LNCaP clone FGC (cell line): ENCODE results near the gene MX2.

Experiments used
- DNase-seq: peaks from one replicate; pipeline ENCODE4 v3.0.0-alpha.2; 2011; ENCODE audit warnings: low read depth
- H3K4me3 ChIP-seq: 2 replicates; pipeline ENCODE4 v1.5.1; 2011; ENCODE audit warnings: mild to moderate bottlenecking, low read depth, low read length, control low read depth
- TF ChIP-seq, protein P1 (sequence below): IDR thresholded peaks from 2 replicates; pipeline ENCODE4 v1.5.1; 2012; ENCODE audit warnings: mild to moderate bottlenecking; ENCODE audit not compliant: control insufficient read depth, insufficient read depth; ENCODE audit errors: extremely low read depth

The MX2 gene

GRCh38 chr21:41361053-41361785 is 608 bp upstream of the MX2 start:
- TF ChIP-seq, protein P1, sequence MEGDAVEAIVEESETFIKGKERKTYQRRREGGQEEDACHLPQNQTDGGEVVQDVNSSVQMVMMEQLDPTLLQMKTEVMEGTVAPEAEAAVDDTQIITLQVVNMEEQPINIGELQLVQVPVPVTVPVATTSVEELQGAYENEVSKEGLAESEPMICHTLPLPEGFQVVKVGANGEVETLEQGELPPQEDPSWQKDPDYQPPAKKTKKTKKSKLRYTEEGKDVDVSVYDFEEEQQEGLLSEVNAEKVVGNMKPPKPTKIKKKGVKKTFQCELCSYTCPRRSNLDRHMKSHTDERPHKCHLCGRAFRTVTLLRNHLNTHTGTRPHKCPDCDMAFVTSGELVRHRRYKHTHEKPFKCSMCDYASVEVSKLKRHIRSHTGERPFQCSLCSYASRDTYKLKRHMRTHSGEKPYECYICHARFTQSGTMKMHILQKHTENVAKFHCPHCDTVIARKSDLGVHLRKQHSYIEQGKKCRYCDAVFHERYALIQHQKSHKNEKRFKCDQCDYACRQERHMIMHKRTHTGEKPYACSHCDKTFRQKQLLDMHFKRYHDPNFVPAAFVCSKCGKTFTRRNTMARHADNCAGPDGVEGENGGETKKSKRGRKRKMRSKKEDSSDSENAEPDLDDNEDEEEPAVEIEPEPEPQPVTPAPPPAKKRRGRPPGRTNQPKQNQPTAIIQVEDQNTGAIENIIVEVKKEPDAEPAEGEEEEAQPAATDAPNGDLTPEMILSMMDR, result no peak
- H3K4me3 ChIP-seq, result no peak overlapping the region
- DNase-seq, result no peak

DNA sequence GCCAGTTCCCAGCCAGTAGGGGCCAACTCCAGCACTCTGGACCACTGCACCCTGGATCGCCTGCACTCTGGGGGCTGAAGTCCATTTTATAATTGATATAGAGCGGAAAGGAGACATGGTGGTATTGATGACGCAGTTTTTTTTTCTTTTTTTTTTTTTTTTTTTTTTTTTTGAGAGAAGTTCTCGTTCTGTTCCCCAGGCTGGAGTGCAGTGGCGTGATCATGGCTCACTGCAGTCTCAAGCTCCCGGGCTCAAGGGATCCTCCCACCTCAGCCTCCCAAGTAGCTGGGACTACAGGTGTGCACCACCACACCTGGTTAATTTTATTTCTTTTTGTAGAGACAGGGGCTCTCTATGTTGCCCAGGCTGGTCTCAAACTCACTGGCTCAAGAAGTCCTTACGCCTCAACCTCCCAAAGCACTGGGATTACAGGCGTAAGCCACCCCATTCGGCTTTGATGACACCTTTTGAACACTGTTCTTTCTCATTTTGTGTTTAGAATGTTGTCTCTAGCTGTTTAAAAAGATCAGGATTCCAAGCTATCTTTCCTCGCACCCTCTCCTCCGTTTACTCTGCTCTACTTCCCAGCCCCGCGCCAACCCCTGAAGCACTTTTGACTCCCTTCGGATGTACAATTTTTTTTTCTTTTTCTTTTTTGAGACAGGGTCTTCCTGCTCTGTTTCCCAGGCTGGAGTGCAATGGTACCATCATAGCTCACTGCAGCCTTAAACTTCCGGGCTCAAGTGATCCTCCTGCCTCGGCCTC is 960 bp downstream of the MX2 start:
- DNase-seq, result no peak
- no peak overlapping the region for H3K4me3 ChIP-seq
- TF ChIP-seq, protein P1, result no peak

- TF ChIP-seq, protein P1, result no peak
- no peak for DNase-seq
- H3K4me3 ChIP-seq, result no peak overlapping the region
Measured at GRCh38 chr21:41363370-41364270, 1.8 kb downstream of the MX2 start.

GRCh38 chr21:41364308-41364707 is 2.5 kb downstream of the MX2 start:
- H3K4me3 ChIP-seq, result no peak overlapping the region
- no peak for DNase-seq
- TF ChIP-seq, protein P1, result no peak

DNA sequence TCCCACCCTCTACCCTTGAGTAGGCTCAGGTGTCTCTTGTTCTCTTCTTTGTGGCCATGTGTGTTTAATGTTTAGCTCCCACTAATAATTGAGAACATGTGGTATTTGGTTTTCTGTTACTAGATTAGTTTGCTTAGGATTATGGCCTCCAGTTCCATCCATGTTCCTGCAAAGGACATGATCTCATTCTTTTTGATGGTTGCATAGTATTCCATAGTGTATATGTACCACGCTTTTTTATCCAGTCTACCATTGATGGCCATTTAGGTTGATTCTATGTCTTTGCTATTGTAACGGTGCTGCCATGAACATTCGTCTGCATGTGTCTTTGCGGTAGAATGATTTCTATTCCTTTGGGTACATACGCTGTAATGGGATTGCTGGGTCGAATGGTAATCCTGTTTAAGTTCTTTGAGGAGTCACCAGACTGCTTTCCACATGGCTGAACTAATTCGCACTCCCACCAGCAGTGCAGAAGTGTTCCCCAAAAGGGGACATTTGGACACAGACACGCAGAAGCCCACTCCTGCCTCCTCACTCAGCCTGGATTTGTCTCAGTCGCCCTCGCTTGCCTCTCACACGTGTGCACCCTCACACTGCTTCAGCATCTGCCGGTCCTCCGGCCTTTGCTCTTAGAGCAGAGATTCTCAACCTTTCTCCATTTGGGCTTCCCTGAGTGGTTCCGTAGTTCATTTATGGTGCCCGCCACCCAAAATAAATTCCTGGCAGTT is 3.7 kb downstream of the MX2 start:
- H3K4me3 ChIP-seq, result no peak overlapping the region
- no peak for DNase-seq
- TF ChIP-seq, protein P1, result no peak

DNA sequence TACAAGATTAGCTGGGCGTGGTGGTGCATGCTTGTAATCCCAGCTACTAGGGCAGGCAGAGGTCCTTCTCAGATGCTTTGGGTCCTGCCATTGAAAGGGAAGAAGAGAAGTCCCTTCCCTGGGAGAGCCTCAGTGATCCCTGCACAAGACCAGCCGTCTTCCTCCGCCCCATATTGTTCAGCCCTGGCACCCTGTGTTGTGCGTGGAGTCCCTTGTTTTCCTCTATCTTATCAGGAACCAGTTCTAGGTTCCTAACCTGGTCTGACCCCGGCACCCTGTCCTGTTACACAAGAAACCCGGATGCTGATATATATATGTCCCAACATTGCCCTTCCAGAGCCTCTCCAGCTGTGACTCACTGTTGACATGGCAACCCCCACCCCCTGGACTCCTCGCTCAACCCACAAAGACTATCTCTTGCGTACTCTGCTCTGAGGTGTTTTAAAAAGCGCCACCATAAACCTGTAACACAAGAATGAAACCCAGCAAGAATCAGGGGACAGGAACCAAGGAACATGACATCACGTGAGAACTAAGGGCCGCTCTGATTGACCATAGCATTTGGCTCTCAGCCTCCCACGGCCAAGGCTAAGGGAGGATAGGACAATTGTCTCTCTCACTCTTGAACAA is 4.8 kb downstream of the MX2 start:
- peak; percentile 64 for DNase-seq
- TF ChIP-seq, protein P1, result no peak
- H3K4me3 ChIP-seq, result no peak overlapping the region
